ENCODE results near the gene ITIH4. TPM values are rescaled to one million over a fixed set of nuclear protein-coding genes. Genes with fewer than 3 reads are reported as not detected.

The ITIH4 gene
- total and polyA plus RNA-seq, 2 experiments from 2014 or later = 55.9 to 91.3 TPM

DNA sequence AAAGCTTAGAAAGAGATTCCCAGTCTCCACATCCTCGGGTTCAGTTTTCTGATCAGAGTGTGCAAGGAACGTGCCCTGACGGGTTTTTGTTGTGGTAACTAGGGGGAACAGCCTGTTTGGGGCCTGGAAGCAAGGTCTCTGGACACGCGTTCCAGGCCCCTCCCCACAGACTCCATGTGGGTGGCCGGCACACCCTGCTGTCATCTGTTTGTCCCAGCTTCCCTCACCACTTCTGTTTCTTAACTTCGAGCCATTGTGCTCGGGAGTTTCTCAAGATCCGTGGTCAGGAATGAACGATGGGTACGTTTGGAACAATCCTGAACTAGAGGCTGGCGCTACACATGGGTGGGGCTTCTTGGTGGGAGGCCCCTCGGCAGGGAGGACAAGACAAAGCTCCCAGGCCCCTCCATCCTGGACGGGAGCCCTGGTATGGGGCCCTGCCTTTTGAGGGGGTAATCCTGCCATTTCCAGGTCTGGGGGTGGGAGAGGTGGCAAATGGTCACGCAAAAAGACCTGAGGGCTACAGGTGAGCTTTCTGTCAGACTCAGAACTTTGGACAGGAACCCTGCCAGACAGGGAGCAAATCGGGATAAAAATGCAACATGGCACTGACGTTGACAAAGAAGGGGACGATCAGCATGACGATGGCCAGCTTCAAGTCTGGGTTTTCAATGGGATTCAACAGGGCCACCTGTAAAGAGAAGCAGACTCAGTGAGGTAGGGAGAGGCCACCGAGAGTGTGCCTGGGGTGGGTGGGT, 12.8 kb upstream of the ITIH4 start:
- no peaks in the 10 kb centered on the region for H3K36me3 ChIP-seq (replicated peaks; ENCODE audit: insufficient read depth, low read depth)
- H3K4me3 ChIP-seq = no peak overlapping the region
- no peaks in the 10 kb centered on the region for H3K9me3 ChIP-seq (ENCODE audit: low read depth)
- H3K27ac ChIP-seq = no peak overlapping the region
- no peaks in the 10 kb centered on the region for H4K20me1 ChIP-seq (ENCODE audit: insufficient read depth, poor library complexity, severe bottlenecking)
- TF ChIP-seq EZH2phosphoT487 (IDR thresholded peaks at IDR 0.05; ENCODE audit: low read depth, severe bottlenecking, unreplicated experiment) (no peak), EZH2 (IDR thresholded peaks at IDR 0.05; ENCODE audit: borderline replicate concordance) (no peak)
- TF ChIP-seq, protein P1, sequence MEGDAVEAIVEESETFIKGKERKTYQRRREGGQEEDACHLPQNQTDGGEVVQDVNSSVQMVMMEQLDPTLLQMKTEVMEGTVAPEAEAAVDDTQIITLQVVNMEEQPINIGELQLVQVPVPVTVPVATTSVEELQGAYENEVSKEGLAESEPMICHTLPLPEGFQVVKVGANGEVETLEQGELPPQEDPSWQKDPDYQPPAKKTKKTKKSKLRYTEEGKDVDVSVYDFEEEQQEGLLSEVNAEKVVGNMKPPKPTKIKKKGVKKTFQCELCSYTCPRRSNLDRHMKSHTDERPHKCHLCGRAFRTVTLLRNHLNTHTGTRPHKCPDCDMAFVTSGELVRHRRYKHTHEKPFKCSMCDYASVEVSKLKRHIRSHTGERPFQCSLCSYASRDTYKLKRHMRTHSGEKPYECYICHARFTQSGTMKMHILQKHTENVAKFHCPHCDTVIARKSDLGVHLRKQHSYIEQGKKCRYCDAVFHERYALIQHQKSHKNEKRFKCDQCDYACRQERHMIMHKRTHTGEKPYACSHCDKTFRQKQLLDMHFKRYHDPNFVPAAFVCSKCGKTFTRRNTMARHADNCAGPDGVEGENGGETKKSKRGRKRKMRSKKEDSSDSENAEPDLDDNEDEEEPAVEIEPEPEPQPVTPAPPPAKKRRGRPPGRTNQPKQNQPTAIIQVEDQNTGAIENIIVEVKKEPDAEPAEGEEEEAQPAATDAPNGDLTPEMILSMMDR (IDR thresholded peaks at IDR 0.05; ENCODE audit: poor library complexity) = no peak
- no peak overlapping the region for H3K4me2 ChIP-seq
- no peaks in the 10 kb centered on the region for H3K79me2 ChIP-seq
- H3K9me2 ChIP-seq (replicated peaks; ENCODE audit: insufficient read depth) = no peaks in the 10 kb centered on the region
- H3K27me3 ChIP-seq = no peaks in the 10 kb centered on the region
- 82% methylated on average over 20 of the region's 20 CpGs for WGBS (ENCODE audit: low lambda C conversion rate, missing lambda C conversion rate)
- no peaks in the 10 kb centered on the region for H3K4me1 ChIP-seq (ENCODE audit: insufficient read depth)
- no peak for DNase-seq (ENCODE audit: low spot score)
- H2AFZ ChIP-seq = no peak overlapping the region

DNA sequence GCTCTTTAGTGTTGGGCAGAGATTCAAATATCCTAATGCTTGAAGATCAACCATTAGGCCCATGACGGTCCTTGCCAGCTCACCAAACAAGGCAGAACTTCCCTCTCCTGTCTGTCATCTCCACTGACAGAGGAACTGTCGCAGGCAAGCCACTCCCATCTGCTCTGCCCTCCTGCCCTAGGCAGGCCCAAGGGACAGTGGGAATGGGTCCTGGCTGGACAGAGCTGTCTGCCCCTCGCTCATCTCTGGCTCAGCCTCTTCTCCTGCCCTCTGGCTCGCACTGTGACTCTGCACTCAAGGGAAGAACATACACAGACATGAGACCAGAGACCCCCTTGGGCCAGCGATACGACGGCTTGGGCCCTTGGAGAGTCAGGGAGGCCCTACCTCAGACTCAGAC, 12.0 kb upstream of the ITIH4 start:
- no peaks in the 10 kb centered on the region for H3K4me1 ChIP-seq (ENCODE audit: insufficient read depth)
- DNase-seq (ENCODE audit: low spot score) = no peak
- H3K79me2 ChIP-seq = no peaks in the 10 kb centered on the region
- H3K27ac ChIP-seq = no peak overlapping the region
- no peaks in the 10 kb centered on the region for H3K36me3 ChIP-seq (replicated peaks; ENCODE audit: insufficient read depth, low read depth)
- H4K20me1 ChIP-seq (ENCODE audit: insufficient read depth, poor library complexity, severe bottlenecking) = no peaks in the 10 kb centered on the region
- no peaks in the 10 kb centered on the region for H3K27me3 ChIP-seq
- TF ChIP-seq EZH2phosphoT487 (IDR thresholded peaks at IDR 0.05; ENCODE audit: low read depth, severe bottlenecking, unreplicated experiment) (no peak), EZH2 (IDR thresholded peaks at IDR 0.05; ENCODE audit: borderline replicate concordance) (no peak)
- TF ChIP-seq, protein P1 (IDR thresholded peaks at IDR 0.05; ENCODE audit: poor library complexity) = no peak
- H3K4me2 ChIP-seq = no peak overlapping the region
- H3K9me3 ChIP-seq (ENCODE audit: low read depth) = no peaks in the 10 kb centered on the region
- H3K4me3 ChIP-seq = no peak overlapping the region
- WGBS (ENCODE audit: low lambda C conversion rate, missing lambda C conversion rate) = 81% methylated on average over 7 of the region's 7 CpGs
- no peak overlapping the region for H2AFZ ChIP-seq
- no peaks in the 10 kb centered on the region for H3K9me2 ChIP-seq (replicated peaks; ENCODE audit: insufficient read depth)

DNA sequence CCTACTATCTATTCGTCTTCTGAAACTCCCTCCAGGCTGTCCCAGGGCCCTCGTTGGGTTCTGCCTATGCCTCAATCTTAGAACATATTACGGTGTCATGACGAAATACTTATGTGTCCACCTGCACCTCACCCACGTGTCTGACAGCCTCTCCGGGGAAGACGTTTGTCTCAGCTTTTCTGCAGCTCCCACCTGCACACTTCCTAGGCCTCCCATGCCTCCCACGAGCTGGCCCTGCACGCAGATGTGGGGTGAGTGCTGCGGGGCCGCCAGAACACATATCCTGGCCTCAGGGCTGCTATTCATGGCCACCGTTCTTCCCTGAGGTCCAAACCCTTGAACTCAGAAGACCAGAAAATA, 11.5 kb upstream of the ITIH4 start:
- no peaks in the 10 kb centered on the region for H3K36me3 ChIP-seq (replicated peaks; ENCODE audit: insufficient read depth, low read depth)
- no peaks in the 10 kb centered on the region for H4K20me1 ChIP-seq (ENCODE audit: insufficient read depth, poor library complexity, severe bottlenecking)
- no peaks in the 10 kb centered on the region for H3K79me2 ChIP-seq
- H3K9me2 ChIP-seq (replicated peaks; ENCODE audit: insufficient read depth) = no peaks in the 10 kb centered on the region
- no peaks in the 10 kb centered on the region for H3K4me1 ChIP-seq (ENCODE audit: insufficient read depth)
- no peaks in the 10 kb centered on the region for H3K27me3 ChIP-seq
- DNase-seq (ENCODE audit: low spot score) = no peak
- no peak overlapping the region for H3K4me2 ChIP-seq
- H3K9me3 ChIP-seq (ENCODE audit: low read depth) = no peaks in the 10 kb centered on the region
- TF ChIP-seq EZH2phosphoT487 (IDR thresholded peaks at IDR 0.05; ENCODE audit: low read depth, severe bottlenecking, unreplicated experiment) = no peak
- TF ChIP-seq EZH2 (IDR thresholded peaks at IDR 0.05; ENCODE audit: borderline replicate concordance) = no peak
- TF ChIP-seq, protein P1 (IDR thresholded peaks at IDR 0.05; ENCODE audit: poor library complexity) = no peak
- 86% methylated on average over 12 of the region's 12 CpGs for WGBS (ENCODE audit: low lambda C conversion rate, missing lambda C conversion rate)
- no peak overlapping the region for H2AFZ ChIP-seq
- no peak overlapping the region for H3K27ac ChIP-seq
- no peak overlapping the region for H3K4me3 ChIP-seq
